Stomach (tissue), 4 donors: ENCODE measurements around the gene MSL2.
"Not testable (repeated sequence)": the region's sequence is repeated elsewhere in the genome, so short reads cannot be mapped to it uniquely, and the experiment has no call there.

ENCODE experiments used
- CTCF ChIP-seq, 7 experiments: fragments of 450-650 bp in 4 of 7; fragments of 200-600 bp in 3 of 7; sonication (generic) in 3 of 7; IDR thresholded peaks; one replicate each; pipeline ENCODE4 v1.5.1; 2016 to 2019; ENCODE audit warnings: antibody characterized with exemption in 7 of 7, control low read depth in 2 of 7, mild to moderate bottlenecking in 1 of 7
- POLR2A ChIP-seq, 4 donors: fragments of 450-650 bp; IDR thresholded peaks; one replicate each; pipeline ENCODE4 v1.6.1; 2016; ENCODE audit warnings: antibody characterized with exemption in 4 of 4, control low read depth in 2 of 4, mild to moderate bottlenecking in 1 of 4, moderate library complexity in 1 of 4
- POLR2AphosphoS5 ChIP-seq, 3 donors: sonication (generic); formaldehyde crosslinking; IDR thresholded peaks; one replicate each; pipeline ENCODE4 v1.6.1; 2016; ENCODE audit warnings: antibody characterized with exemption in 3 of 3

GRCh38 chr3:136144397-136144796, 51.7 kb downstream of the MSL2 start:
- not testable (repeated sequence) for TF ChIP-seq POLR2A, POLR2AphosphoS5, CTCF (IDR thresholded peaks at IDR 0.05)
